ENCODE results near the gene LRRC4. TPM values are rescaled to one million over a fixed set of nuclear protein-coding genes. Genes with fewer than 3 reads are reported as not detected.

The LRRC4 gene
- total and polyA plus RNA-seq, 8 donors: 0.45 to 61.8 (median 1.1) TPM; not detected in 1

- 80 to 93% (median 91%) methylated on average over 7 to 8 of the region's 8 CpGs for WGBS, 5 donors
- intact Hi-C loops (cut with DNase I; ENCODE audit: low total_unique reads): no loop called here
- Histone ChIP-seq H3K36me3 (peaks cover 0 to 41% (median 33%) of the 10 kb centered on the region in 4 donors), H3K4me1 (no peaks in the 10 kb centered on the region), H3K9me3 (no peaks in the 10 kb centered on the region), H3K4me3 (no peak overlapping the region), H3K27me3 (no peaks in the 10 kb centered on the region), H3K27ac (no peak overlapping the region)
- TF ChIP-seq CTCF (IDR thresholded peaks at IDR 0.05): no peak
- TF ChIP-seq POLR2AphosphoS5 (IDR thresholded peaks at IDR 0.05): no peak
- TF ChIP-seq EP300 (IDR thresholded peaks at IDR 0.05): no peak
- TF ChIP-seq POLR2A (IDR thresholded peaks at IDR 0.05): no peak
- DNase-seq: no peak
These were observed 38.4 kb upstream of the LRRC4 start for GRCh38 chr7:128069373-128070364.

GRCh38 chr7:128068785-128069184, 37.5 kb upstream of the LRRC4 start:
- no peaks in the 10 kb centered on the region for H3K9me3 ChIP-seq
- TF ChIP-seq POLR2A (IDR thresholded peaks at IDR 0.05): no peak
- TF ChIP-seq POLR2AphosphoS5 (IDR thresholded peaks at IDR 0.05): no peak
- TF ChIP-seq CTCF (IDR thresholded peaks at IDR 0.05): no peak
- no peak for TF ChIP-seq EP300 (IDR thresholded peaks at IDR 0.05)
- DNase-seq: no peak
- no peak overlapping the region for H3K27ac ChIP-seq
- WGBS, 5 donors: 93 to 97% (median 94%) methylated on average over 5 to 8 of the region's 8 CpGs
- no peaks in the 10 kb centered on the region for H3K4me1 ChIP-seq
- intact Hi-C loops (cut with DNase I; ENCODE audit: low total_unique reads): no loop called here
- H3K4me3 ChIP-seq: no peak overlapping the region
- H3K36me3 ChIP-seq: peaks cover 0 to 36% (median 24%) of the 10 kb centered on the region in 4 donors
- H3K27me3 ChIP-seq: no peaks in the 10 kb centered on the region

- H3K36me3 ChIP-seq: peaks cover 0 to 33% (median 22%) of the 10 kb centered on the region in 4 donors
- no peak for TF ChIP-seq CTCF (IDR thresholded peaks at IDR 0.05)
- TF ChIP-seq POLR2AphosphoS5 (IDR thresholded peaks at IDR 0.05): no peak
- TF ChIP-seq EP300 (IDR thresholded peaks at IDR 0.05): no peak
- no peak for TF ChIP-seq POLR2A (IDR thresholded peaks at IDR 0.05)
- H3K27ac ChIP-seq: no peak overlapping the region
- no peaks in the 10 kb centered on the region for H3K9me3 ChIP-seq
- no peaks in the 10 kb centered on the region for H3K27me3 ChIP-seq
- no peak overlapping the region for H3K4me3 ChIP-seq
- H3K4me1 ChIP-seq: no peaks in the 10 kb centered on the region
- no peak for DNase-seq
- 84 to 88% (median 85%) methylated on average over 5 of the region's 5 CpGs for WGBS, 5 donors
- intact Hi-C loops (cut with DNase I; ENCODE audit: low total_unique reads): no loop called here
These were observed 36.7 kb upstream of the LRRC4 start for GRCh38 chr7:128067983-128068382.

- Histone ChIP-seq H3K36me3 (peaks cover 0 to 28% (median 21%) of the 10 kb centered on the region in 4 donors), H3K27ac (no peak overlapping the region), H3K4me3 (no peak overlapping the region), H3K9me3 (no peaks in the 10 kb centered on the region), H3K4me1 (no peaks in the 10 kb centered on the region), H3K27me3 (no peaks in the 10 kb centered on the region)
- intact Hi-C loops (cut with DNase I; ENCODE audit: low total_unique reads): no loop called here
- WGBS, 5 donors: 60 to 86% (median 74%) methylated on average over 5 of the region's 5 CpGs
- DNase-seq: no peak
- TF ChIP-seq EP300 (IDR thresholded peaks at IDR 0.05) (no peak), POLR2AphosphoS5 (IDR thresholded peaks at IDR 0.05) (no peak), POLR2A (IDR thresholded peaks at IDR 0.05) (no peak), CTCF (IDR thresholded peaks at IDR 0.05) (no peak)
These were observed 35.6 kb upstream of the LRRC4 start for GRCh38 chr7:128066858-128067257.

Measured in stomach (tissue), 9 donors.